Left kidney (tissue), 2 donors: Measurements from ENCODE around the gene PPP2R5E. TPM values are rescaled to one million over a fixed set of nuclear protein-coding genes. Genes with fewer than 3 reads are reported as not detected.

Experiments
- DNase-seq: peaks from one replicate; pipeline ENCODE4 v3.0.0-alpha.2; 2013
- polyA plus RNA-seq: library from polyadenylated mRNA; unstranded; fragments of 120-200 nt; gene quantifications from one replicate; pipeline ENCODE4 v1.2.1, GENCODE V29; 2013; ENCODE audit not compliant: insufficient read length

PPP2R5E gene
- polyA plus RNA-seq, 1 donor, result 42.6 TPM

- DNase-seq, result no peak
These were observed 70.0 kb downstream of the PPP2R5E start for GRCh38 chr14:63472986-63473788.

GRCh38 chr14:63470962-63471793, 72.0 kb downstream of the PPP2R5E start:
- no peak for DNase-seq

DNA sequence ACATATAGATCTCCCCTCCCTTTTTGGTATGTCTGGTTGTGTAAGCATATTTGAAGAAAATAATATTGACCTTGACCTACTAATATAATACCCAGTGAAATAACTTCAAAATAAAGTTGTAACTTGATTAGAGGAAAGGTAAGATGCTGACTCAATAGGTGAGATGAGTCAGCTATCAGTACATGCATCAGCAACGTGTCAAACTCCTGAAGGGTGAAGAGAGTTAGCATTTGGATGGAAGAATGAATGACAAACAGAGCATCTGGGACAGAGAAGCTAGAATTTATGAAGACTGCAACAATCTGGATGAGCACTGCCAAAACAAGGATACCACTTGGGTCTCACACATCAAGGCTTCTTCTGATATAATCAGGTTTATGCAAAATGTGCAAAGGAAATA, 74.9 kb downstream of the PPP2R5E start:
- DNase-seq, result no peak

DNA sequence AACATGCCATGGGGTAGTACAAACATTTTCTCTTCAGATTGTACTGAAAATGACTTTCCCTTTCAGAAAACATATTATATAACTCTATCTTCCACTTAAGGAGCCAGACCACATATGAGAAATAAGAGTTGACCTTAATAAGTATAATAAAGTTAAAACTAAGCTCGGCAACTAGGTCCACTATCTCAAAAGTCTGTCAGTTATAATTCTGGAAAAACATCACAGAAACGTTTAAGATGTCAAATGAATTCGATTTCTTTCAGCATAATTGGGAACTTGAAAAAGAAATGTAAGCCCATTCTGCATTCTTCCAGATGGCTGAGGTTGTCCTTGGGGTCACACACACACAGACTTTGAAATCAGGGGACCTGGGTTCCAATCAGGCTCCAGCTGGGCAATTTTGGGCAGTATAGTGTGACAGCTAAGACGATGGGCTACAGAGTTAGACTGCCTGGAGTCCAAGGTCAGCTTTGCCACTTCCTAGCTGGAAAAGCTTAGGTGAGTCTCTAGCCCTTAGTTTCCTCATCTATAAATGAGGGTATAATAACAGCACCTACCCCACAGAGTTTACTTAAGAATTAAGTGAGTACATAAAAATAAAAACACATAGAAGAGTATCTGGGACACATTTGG, 75.6 kb downstream of the PPP2R5E start:
- DNase-seq, result no peak

GRCh38 chr14:63465347-63465746, 77.8 kb downstream of the PPP2R5E start:
- no peak for DNase-seq

DNA sequence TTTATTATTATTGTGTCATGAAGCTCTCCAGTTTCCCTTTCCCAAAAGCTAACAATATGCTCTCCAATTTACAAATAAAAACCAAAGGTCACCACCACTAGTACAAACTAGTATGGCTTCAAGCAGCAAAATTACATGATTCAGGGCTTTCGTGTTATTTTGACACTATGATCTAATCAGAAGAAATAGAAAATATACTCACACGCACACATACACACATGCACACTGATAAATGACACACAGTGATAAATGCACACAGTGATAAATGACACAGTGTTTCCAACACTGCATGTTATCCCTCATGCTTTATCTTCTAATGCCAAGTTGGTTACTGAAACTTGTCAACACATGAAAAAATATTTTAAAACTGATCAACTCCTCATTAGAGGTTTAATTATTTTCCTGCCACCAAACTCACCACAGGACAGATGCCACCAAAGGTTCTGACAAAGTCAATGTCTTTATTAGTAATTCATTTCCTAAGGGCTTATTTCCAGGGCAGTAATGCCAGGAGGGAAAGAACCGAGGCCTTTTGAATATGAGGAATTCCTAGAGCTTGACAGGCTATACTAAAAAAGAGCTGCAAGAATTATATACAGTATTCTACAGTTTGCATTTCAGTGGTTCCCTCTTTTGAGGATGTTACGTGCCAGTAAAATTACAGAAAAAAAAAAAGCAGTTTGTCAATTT, 82.4 kb downstream of the PPP2R5E start:
- DNase-seq, result no peak

- no peak for DNase-seq
These were observed 83.4 kb downstream of the PPP2R5E start for GRCh38 chr14:63459738-63460137.

DNA sequence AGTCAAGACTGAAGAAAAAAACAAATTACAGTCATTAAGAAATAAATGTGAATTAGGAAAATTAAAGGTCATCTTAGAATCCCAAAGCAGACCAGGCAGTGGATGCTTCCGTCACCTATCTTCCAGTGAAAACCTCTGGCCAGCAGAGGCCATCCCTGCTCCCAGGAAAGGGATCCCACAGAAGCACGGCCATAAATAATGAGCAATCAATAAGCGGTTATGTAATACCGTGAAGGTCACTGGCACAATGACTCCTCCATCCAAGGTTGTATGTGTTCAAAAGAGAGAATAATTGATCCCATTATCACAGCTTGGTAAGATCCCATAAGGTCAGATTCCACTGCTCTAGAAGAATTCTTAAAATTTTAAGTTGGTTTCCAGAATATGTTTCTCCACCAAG, 85.7 kb downstream of the PPP2R5E start:
- DNase-seq, result no peak

GRCh38 chr14:63454863-63455622, 88.1 kb downstream of the PPP2R5E start:
- no peak for DNase-seq

DNA sequence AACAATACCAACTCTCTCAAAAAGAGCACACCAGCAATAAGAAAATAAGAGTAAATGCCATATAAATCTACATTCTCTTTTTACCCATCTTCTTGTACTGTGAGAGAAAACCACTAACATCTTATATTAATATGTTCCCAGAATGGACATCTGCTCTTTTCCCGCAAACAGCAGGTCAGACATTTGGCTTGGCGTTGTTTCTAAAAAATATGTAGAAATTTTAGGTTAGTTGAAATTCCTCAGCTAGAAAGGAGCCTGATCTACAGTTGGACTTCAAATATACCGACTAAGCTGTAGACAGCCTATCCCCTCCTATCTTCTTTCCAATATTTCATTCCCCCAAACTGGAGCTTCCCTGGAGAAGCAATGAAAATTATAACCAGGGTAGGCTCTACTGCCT, 88.7 kb downstream of the PPP2R5E start:
- no peak for DNase-seq

- DNase-seq, result no peak
These were observed 89.7 kb downstream of the PPP2R5E start for GRCh38 chr14:63453443-63453936.

GRCh38 chr14:63452796-63453195, 90.4 kb downstream of the PPP2R5E start:
- no peak for DNase-seq

- DNase-seq, result no peak
These were observed 94.3 kb downstream of the PPP2R5E start for GRCh38 chr14:63448841-63449240.

GRCh38 chr14:63444588-63444987, 98.6 kb downstream of the PPP2R5E start:
- no peak for DNase-seq

DNA sequence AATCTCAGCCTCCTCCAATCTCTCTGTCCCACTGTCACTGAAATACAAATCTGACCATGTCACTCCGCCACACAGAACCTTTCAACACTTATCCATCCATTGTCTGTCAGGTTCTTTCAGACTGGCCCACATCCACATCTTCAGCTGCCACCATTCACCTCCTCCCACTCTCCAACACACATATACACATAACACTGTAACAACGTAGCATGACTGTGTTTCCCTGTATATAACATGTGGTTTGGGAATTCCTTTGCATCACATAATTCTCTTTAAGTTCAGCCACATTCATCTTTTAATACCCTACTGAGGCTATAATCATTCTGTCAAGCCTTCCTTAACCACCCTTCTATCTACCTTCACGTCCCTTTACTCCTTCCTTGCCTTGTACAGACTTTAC, 99.2 kb downstream of the PPP2R5E start:
- DNase-seq, result no peak

DNA sequence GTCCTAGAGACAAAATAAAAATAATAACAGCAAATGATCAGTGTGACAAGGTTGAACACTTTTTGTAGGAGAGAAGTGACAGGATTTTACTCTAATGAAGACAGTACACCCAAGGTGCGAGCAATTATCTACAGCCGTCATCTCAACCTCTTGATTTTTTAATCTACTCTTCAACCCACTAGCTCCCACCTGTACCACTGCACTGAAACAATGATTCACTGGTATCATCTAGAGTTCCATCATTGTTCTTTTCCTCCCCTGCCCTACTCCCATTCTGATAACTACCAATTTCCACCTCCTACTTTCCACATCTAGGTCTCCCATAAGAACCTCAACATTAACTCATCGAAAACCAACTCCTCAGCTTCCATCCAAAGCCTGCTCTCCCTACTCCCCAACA, 99.8 kb downstream of the PPP2R5E start:
- no peak for DNase-seq

DNA sequence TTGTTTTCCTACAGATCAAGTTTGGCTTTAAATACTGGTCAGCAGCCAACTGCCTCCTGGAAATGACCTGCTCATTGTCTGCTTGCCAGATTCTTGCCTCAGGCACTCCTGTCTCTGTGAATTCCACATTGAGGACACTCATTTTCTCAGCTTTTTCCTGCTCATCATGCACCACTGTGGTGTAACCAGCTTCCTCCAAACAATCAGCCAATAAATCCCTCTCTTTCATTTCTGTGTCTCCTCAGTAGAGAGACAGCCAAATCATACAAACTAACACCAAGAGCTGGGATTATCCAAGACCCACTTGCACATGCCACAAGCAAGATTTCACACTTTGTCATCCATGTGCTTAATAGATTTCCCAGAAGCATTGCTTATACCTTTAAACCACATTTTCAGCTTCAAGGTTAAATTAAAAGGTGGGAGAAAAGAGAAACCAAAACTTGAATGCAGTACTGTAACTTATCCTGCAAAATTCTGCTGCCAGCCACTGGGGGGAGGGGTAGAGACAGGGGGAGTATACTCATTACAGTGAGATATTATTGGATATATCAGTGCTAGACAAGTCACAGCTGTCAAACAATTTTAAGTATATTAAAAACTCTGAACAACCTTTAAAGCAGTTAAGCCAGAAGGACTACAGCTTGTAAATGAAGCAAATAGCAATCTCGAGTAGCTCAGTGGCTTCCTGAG, 105.0 kb downstream of the PPP2R5E start:
- DNase-seq, result no peak

- no peak for DNase-seq
These were observed 106.7 kb downstream of the PPP2R5E start for GRCh38 chr14:63436286-63437098.

DNA sequence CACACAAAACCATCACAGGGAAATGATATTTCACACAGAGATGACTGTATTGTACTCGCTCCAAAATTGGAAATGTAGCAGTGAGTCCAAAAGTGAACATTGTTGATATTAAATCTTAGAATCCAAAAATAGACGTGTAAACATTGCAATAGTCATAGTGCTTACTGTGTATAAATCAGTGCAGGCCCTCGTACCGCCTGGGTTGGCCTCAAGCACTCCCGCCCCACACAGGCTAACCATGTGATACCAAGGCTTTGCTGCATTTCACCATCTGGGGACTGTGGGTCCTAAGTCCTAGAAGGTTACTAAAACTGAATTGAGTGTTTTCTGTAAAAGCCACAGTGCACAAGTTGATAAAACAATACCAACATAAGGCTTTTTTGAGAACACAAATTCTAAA, 107.3 kb downstream of the PPP2R5E start:
- DNase-seq, result no peak

DNA sequence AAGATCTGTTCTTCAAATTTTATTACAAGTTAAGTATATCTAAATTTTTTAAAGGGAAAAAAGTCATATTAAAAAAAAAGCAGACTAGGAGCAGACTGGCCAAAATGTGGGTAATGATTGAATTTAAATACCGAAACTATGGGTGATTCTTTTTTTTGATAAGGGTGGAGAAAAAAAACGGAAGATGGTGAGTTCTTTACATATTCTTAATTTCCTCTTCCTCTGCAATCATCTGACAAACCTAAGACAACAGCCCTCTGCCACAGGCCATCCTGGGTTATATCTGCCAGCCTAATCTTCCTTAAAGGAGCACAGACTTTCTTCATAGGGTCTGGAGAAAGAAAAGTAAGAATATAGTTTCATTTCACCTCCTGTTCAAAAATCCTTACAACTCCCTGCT, 108.0 kb downstream of the PPP2R5E start:
- DNase-seq, result no peak
